Measurements from ENCODE around the gene GPR180. TPM values are rescaled to one million over a fixed set of nuclear protein-coding genes. Genes with fewer than 3 reads are reported as not detected.

The GPR180 gene
- total RNA-seq, 1 donor from 2014 or later: 11.6 TPM

Small RNAs within 50 kb of the gene (small RNA-seq; reads per million reads assigned to genes)
- 0.08 reads per million for gene RNA5SP36 (ENCODE audit: low replicate concordance)

Other genes with a start within 250 kb of the GPR180 start
- 0.62 TPM for gene DCT, start 122.2 kb upstream of the GPR180 start, total RNA-seq
- 14.1 TPM for gene TGDS, start 5.7 kb upstream of the GPR180 start, total RNA-seq
- gene SOX21, start 110.7 kb downstream of the GPR180 start, total RNA-seq: 0.41 TPM